ENCODE results near the gene KCNIP3.
"Not testable (repeated sequence)": the region's sequence is repeated elsewhere in the genome, so short reads cannot be mapped to it uniquely, and the experiment has no call there.

The KCNIP3 gene

DNA sequence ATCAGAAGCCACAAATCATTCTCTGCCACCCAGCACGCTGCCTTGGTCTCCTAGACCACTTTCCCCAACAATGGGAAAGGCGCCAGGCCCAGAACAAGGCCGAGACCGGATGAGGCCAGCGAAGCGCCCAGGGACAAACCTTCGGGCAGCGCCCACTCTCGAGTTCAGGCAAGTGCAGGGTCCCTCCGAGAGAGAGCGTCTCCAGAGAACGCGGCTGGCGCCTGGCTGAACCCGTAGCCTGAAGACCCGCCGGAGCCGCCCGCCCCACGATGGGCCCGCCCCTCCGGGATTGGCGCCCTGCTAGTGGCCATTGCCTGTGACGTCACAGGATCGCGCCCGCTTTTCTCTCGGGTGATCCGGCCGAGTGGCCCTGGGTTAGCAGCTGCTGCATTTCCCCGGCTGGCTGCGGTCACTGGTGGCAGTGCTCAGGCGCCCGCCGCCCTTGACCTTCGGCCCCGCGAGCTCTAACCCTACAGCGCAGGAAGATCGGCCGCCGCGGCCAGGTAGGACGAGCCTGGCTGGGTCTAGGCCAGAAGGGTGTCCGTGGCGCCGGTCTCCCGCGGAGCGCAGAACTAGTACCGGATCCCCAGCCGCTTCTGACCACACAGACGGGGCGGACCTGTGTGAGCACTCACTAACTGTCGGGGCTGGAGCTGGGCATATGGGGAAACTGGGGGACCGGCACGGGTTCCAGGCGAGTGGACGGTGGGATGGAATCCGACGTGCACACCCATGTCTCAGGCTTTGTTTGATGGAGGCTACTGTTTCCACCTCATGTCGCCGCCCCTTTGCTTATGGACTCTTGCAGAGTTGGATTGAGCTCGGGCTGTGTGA, 105.4 kb downstream of the KCNIP3 start, which contains the start of gene FAHD2A:
Gene FAHD2A (plus strand): TSS at position 339 of the 834 bp plus-strand sequence. CDS start 2,851 bp downstream, outside the sequence.
- Histone ChIP-seq H3K79me2 (ENCODE audit: control insufficient read depth, insufficient read depth, low read length, unreplicated experiment) (peaks cover 24% of the 10 kb centered on the region), H3K27me3 (ENCODE audit: insufficient read depth, low read length) (no peaks in the 10 kb centered on the region), H3K27ac (ENCODE audit: low read depth, low read length) (peak within 1 kb of the TSS; percentile 23; the same call in 1 of the 2 replicates), H2AFZ (ENCODE audit: low read length, unreplicated experiment) (peak within 1 kb of the TSS; percentile 98), H3K36me3 (ENCODE audit: insufficient read depth, low read length) (no peaks in the 10 kb centered on the region), H3K4me1 (ENCODE audit: control insufficient read depth, insufficient read depth, low read length, unreplicated experiment) (peaks cover 12% of the 10 kb centered on the region), H3K4me3 (ENCODE audit: low read depth, low read length) (peak within 1 kb of the TSS; percentile 93)

DNA sequence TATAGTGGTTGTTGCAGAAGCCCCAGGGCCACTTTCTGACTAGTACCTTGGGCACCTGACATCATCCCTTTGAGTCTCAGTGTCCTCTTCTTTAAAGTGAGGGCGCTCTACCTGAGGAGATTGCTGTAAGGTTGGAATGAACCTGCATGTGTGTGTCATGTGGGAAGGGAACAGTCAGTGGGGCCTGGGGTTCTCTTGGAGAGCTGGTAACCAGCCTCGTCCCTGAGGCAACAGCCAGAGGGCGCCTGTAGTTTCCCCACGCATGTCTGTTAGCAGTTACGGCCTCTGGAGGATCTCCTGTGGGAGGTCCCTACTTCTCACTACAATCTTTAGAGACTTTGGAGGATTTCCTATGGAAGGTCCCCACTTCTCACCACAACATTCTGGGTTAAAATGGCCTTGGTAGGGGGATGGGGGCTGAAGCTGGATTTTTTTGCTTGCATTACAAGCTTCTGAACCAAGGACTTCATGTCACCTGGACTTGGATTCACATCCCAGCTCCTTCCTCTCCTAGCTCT, 106.1 kb downstream of the KCNIP3 start:
- Histone ChIP-seq H3K27ac (ENCODE audit: low read depth, low read length) (peak overlapping the region; percentile 23; the same call in 1 of the 2 replicates), H3K4me3 (ENCODE audit: low read depth, low read length) (peak overlapping the region; percentile 93), H3K79me2 (ENCODE audit: control insufficient read depth, insufficient read depth, low read length, unreplicated experiment) (peaks cover 24% of the 10 kb centered on the region), H2AFZ (ENCODE audit: low read length, unreplicated experiment) (peak overlapping the region; percentile 98), H3K4me1 (ENCODE audit: control insufficient read depth, insufficient read depth, low read length, unreplicated experiment) (peaks cover 12% of the 10 kb centered on the region)
- H3K27me3 ChIP-seq (ENCODE audit: insufficient read depth, low read length); H3K36me3 ChIP-seq (ENCODE audit: insufficient read depth, low read length): not testable (repeated sequence)

DNA sequence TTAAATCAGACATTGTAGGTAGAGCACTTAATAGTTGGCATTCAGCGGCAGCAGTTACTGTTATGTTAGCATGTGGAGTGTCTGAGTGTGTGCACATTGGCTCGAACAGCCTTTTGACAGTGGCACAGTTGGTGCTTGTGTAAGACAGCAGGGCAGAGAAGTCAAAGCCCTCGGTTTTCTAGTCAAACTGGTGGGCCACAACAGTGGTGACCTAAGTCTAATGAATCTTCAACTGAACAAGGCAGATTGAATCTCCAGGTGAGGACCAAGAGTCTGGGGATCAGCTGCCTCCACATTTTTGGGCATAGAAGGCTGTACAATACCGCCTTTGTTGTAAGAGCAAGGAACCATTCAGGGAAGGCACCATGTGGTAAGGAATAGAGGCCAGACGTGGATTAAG, 106.7 kb downstream of the KCNIP3 start:
- Histone ChIP-seq H3K79me2 (ENCODE audit: control insufficient read depth, insufficient read depth, low read length, unreplicated experiment) (peaks cover 24% of the 10 kb centered on the region), H3K4me3 (ENCODE audit: low read depth, low read length) (peak overlapping the region; percentile 93), H3K4me1 (ENCODE audit: control insufficient read depth, insufficient read depth, low read length, unreplicated experiment) (peaks cover 12% of the 10 kb centered on the region)
- not testable (repeated sequence) for H3K27me3 ChIP-seq (ENCODE audit: insufficient read depth, low read length); H3K36me3 ChIP-seq (ENCODE audit: insufficient read depth, low read length); H2AFZ ChIP-seq (ENCODE audit: low read length, unreplicated experiment); H3K27ac ChIP-seq (ENCODE audit: low read depth, low read length)

DNA sequence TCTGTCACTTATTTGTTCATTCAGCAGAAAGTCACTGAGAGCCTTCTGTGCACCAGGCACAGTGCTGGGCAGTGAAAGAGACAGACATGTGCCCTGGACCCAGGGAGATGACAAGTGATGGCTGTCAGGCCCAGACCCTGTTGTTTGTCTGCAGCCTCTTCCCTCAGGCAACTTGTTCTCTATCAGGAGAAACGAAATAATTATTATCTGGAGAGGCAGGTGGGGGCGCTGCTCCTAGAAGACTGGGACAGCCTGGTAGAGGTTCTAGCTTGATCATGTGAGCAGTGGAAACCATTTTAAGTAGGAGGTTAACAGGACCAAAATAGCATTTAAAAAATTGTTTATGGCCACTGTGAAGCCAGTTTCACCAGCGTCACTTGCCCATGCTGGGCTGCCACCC, 107.5 kb downstream of the KCNIP3 start:
- not testable (repeated sequence) for H3K27me3 ChIP-seq (ENCODE audit: insufficient read depth, low read length); H3K27ac ChIP-seq (ENCODE audit: low read depth, low read length); H3K36me3 ChIP-seq (ENCODE audit: insufficient read depth, low read length); H3K4me3 ChIP-seq (ENCODE audit: low read depth, low read length); H2AFZ ChIP-seq (ENCODE audit: low read length, unreplicated experiment)
- peaks cover 24% of the 10 kb centered on the region for H3K79me2 ChIP-seq (ENCODE audit: control insufficient read depth, insufficient read depth, low read length, unreplicated experiment)
- H3K4me1 ChIP-seq (ENCODE audit: control insufficient read depth, insufficient read depth, low read length, unreplicated experiment): peaks cover 12% of the 10 kb centered on the region

DNA sequence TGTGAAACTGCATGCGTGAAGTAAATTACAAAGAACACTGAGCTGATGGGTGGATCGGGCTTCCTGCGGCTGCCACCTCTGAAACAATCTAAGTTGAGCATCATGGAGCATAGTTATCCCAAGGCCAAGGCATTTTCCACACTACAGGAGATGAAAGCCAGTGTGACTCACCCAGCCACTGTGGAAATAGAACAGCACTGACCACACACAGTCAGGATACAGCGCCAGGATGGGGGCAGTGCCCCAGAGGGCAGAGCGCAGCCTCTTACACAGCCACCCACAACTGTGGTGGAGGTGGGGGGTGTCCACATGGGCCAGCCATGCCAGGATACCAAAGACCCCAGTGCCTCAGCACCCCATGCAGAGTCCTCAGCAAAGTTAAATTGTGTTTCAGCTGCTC, 114.1 kb downstream of the KCNIP3 start:
- not testable (repeated sequence) for H3K4me1 ChIP-seq (ENCODE audit: control insufficient read depth, insufficient read depth, low read length, unreplicated experiment); H2AFZ ChIP-seq (ENCODE audit: low read length, unreplicated experiment); H3K36me3 ChIP-seq (ENCODE audit: insufficient read depth, low read length); H3K4me3 ChIP-seq (ENCODE audit: low read depth, low read length); H3K27ac ChIP-seq (ENCODE audit: low read depth, low read length); H3K27me3 ChIP-seq (ENCODE audit: insufficient read depth, low read length); H3K79me2 ChIP-seq (ENCODE audit: control insufficient read depth, insufficient read depth, low read length, unreplicated experiment)

DNA sequence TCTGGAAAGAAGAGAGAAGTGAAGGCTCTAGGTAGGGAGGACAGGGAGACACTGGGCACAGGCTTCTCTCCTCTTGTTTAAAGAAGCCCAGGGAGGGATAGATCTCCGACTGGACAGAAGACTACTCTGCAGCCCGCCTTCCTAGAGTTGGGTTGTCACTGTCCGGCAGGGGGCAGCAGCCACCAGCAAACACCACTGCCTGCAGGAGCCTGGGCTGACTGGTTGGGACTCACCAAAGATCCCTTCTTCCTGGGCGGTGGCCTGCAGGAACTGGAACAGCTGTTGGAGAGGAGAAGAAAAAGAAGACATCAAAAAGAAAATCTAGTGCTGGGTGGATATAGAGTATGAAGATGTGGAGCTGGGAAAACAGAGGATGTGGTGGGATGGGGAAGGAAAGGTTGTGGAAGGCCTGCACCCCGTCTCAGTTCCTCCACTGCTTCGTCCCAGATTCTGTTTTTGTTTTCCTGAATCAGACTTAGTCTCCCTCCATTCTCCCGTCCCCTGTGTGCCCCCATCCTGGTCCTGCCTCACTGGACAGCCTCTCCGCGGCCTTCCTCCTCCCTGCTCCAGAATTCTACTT, 117.0 kb downstream of the KCNIP3 start:
- not testable (repeated sequence) for H3K4me1 ChIP-seq (ENCODE audit: control insufficient read depth, insufficient read depth, low read length, unreplicated experiment); H3K27ac ChIP-seq (ENCODE audit: low read depth, low read length); H3K36me3 ChIP-seq (ENCODE audit: insufficient read depth, low read length); H3K27me3 ChIP-seq (ENCODE audit: insufficient read depth, low read length); H2AFZ ChIP-seq (ENCODE audit: low read length, unreplicated experiment); H3K79me2 ChIP-seq (ENCODE audit: control insufficient read depth, insufficient read depth, low read length, unreplicated experiment); H3K4me3 ChIP-seq (ENCODE audit: low read depth, low read length)

DNA sequence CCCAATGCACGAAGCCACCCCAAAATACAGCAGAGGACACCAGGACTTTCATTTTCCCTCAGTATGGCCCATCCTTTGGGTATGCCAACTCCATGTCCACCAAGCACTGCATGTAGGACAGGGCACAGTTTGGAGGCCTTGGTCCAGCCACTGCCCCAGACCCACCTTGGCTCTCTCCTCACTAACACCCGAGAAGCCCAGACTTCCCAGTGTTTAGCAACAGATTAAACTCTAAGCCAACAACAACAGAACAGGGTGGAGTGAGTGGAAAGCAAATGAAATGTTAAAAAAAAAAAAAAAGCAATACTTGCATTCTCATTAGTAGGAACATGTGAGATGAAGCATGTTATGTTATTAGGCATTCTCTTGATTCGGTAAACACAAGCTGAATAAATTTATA, 118.0 kb downstream of the KCNIP3 start:
- not testable (repeated sequence) for H3K36me3 ChIP-seq (ENCODE audit: insufficient read depth, low read length); H3K79me2 ChIP-seq (ENCODE audit: control insufficient read depth, insufficient read depth, low read length, unreplicated experiment); H3K4me1 ChIP-seq (ENCODE audit: control insufficient read depth, insufficient read depth, low read length, unreplicated experiment); H3K27ac ChIP-seq (ENCODE audit: low read depth, low read length); H3K27me3 ChIP-seq (ENCODE audit: insufficient read depth, low read length); H2AFZ ChIP-seq (ENCODE audit: low read length, unreplicated experiment); H3K4me3 ChIP-seq (ENCODE audit: low read depth, low read length)

DNA sequence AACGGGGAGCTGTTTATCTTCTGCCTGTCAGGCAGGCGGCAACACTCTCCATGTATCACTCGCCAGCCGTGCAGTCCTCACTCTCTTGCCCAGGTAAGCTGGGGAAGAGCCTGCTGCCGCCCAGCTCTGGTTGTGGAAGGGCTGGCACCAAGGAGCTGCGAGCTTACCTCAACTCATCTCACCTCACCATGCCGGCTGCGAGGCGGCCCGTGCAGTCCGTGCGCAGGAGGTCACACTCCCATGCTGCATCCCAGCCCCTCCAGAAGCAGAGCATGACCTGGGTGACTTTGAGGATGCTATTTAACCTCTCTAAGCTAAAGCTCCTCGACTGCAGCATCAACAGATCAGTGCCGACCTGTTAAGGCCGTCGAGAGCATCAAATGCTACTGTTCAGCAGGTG, 118.4 kb downstream of the KCNIP3 start:
- H3K4me1 ChIP-seq (ENCODE audit: control insufficient read depth, insufficient read depth, low read length, unreplicated experiment); H3K79me2 ChIP-seq (ENCODE audit: control insufficient read depth, insufficient read depth, low read length, unreplicated experiment); H3K36me3 ChIP-seq (ENCODE audit: insufficient read depth, low read length); H2AFZ ChIP-seq (ENCODE audit: low read length, unreplicated experiment); H3K27me3 ChIP-seq (ENCODE audit: insufficient read depth, low read length); H3K27ac ChIP-seq (ENCODE audit: low read depth, low read length); H3K4me3 ChIP-seq (ENCODE audit: low read depth, low read length): not testable (repeated sequence)

DNA sequence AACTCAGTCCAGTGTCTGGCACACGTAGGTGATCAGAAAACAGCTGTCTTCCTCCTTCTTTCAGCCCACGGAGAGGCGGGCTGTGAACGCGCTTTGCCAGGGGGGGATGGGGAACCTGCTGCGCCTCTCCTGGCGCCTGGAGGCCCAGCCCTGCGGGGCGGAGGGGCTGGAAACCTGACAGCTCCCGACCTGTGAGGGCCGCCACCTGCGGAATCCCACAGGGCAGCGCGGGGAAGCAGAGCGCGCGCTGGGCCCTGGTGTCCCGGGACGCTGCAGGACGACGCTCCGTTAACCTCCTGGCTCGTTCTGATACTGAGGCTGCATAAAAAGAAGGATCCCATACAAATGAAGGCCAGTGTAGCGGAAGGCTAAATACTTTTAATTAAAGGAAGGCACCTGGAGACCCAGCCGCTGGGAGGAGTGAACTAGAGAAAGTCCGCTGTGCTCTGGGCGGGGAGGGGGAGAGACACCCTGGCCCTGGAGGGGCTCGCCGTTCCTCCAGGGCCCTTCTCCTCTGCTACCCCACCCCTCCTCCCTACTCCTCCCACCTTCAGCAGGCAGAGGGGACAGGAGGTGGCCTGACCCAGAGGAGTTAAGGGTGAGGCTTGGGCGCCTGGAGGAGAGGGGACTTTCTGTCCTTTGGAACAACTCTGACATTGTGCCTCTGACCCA, 130.2 kb downstream of the KCNIP3 start:
- not testable (repeated sequence) for H3K36me3 ChIP-seq (ENCODE audit: insufficient read depth, low read length); H3K27ac ChIP-seq (ENCODE audit: low read depth, low read length); H3K27me3 ChIP-seq (ENCODE audit: insufficient read depth, low read length); H3K79me2 ChIP-seq (ENCODE audit: control insufficient read depth, insufficient read depth, low read length, unreplicated experiment); H3K4me3 ChIP-seq (ENCODE audit: low read depth, low read length); H3K4me1 ChIP-seq (ENCODE audit: control insufficient read depth, insufficient read depth, low read length, unreplicated experiment); H2AFZ ChIP-seq (ENCODE audit: low read length, unreplicated experiment)

DNA sequence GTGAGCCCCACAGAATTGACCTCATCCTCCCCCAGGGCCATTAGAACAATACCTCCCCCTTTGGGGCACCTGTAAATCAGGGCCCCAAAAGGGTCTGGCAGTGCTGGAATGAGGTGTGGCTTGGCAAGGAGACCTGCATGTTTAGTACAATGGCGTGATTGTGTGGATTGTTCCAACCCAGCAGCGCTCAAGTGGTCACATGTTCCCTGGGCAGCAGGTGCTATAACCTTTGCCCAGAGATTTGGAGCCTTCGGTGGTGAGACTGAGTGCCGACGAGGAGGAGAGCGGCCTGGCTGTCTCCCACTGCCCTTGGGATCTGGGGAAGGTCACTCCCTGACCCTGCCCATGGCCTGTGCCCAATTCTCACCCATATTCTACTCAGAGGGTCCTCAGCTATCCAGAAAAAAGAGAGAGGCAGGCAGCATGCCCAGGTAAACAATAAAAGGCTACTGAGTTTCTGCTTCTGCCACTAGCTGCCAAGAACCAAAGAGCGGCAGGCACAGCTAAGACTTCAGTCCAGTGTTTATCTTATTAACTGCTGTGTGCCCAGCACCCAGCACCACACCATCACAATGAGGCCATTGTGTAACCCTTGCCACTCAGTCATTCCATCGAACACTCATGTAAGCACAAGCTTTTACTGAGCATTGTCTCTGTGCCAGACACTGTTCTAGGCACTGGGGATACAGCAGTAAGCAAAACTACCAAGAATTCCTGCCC, 132.8 kb downstream of the KCNIP3 start:
- H2AFZ ChIP-seq (ENCODE audit: low read length, unreplicated experiment): not testable (repeated sequence)

More for the DNA sequence above, 132.8 kb downstream of the KCNIP3 start:
- H3K27me3 ChIP-seq (ENCODE audit: insufficient read depth, low read length); H3K36me3 ChIP-seq (ENCODE audit: insufficient read depth, low read length); H3K27ac ChIP-seq (ENCODE audit: low read depth, low read length); H3K79me2 ChIP-seq (ENCODE audit: control insufficient read depth, insufficient read depth, low read length, unreplicated experiment); H3K4me3 ChIP-seq (ENCODE audit: low read depth, low read length); H3K4me1 ChIP-seq (ENCODE audit: control insufficient read depth, insufficient read depth, low read length, unreplicated experiment): not testable (repeated sequence)
